SU-DHL-6 (cell line): ENCODE data around the gene CD79A.

Experiments
- H2AFZ ChIP-seq: fragments of 200-600 bp; sonication (generic); 2 replicates; pipeline ENCODE4 v1.6.1; 2014; ENCODE audit warnings: low read depth, mild to moderate bottlenecking, moderate library complexity, mixed read lengths, antibody characterized with exemption, low read length; ENCODE audit not compliant: severe bottlenecking
- H3F3A ChIP-seq: fragments of 200-600 bp; shearing (Covaris generic); 2 replicates; pipeline ENCODE4 v1.6.0; 2016; ENCODE audit warnings: antibody characterized with exemption, mild to moderate bottlenecking; ENCODE audit not compliant: insufficient read depth
- H3K27ac ChIP-seq: fragments of 200-600 bp; sonication (generic); 2 replicates; pipeline ENCODE4 v1.5.1; 2016; ENCODE audit warnings: low read depth, mild to moderate bottlenecking, low read length, moderate library complexity, mixed read lengths
- H3K27me3 ChIP-seq: fragments of 200-600 bp; sonication (generic), shearing (Covaris generic); 2 replicates; pipeline ENCODE4 v1.6.0; 2014; ENCODE audit warnings: mild to moderate bottlenecking, low read length
- H3K36me3 ChIP-seq: fragments of 200-600 bp; sonication (generic); 2 replicates; pipeline ENCODE4 v1.6.1; 2014; ENCODE audit warnings: mild to moderate bottlenecking, low read length, mixed read lengths
- H3K4me2 ChIP-seq: fragments of 300-600, 200-600 bp; shearing (Covaris generic), sonication (generic); 2 replicates; pipeline ENCODE4 v1.6.0; 2014; ENCODE audit warnings: low read length, low read depth, mild to moderate bottlenecking; ENCODE audit not compliant: poor library complexity, severe bottlenecking
- H3K4me3 ChIP-seq: fragments of 200-600 bp; sonication (generic); 2 replicates; pipeline ENCODE4 v1.5.1; 2014; ENCODE audit warnings: antibody characterized with exemption, low read length, mild to moderate bottlenecking, mixed read lengths; ENCODE audit not compliant: insufficient read depth, poor library complexity, severe bottlenecking
- H3K79me2 ChIP-seq: fragments of 200-600 bp; sonication (generic); 2 replicates; pipeline ENCODE4 v1.6.1; 2014; ENCODE audit warnings: mild to moderate bottlenecking, low read length, moderate library complexity; ENCODE audit not compliant: insufficient read depth
- H3K9ac ChIP-seq: fragments of 200-600 bp; sonication (generic); 2 replicates; pipeline ENCODE4 v1.7.0; 2014; ENCODE audit warnings: mild to moderate bottlenecking, low read length
- H3K9me2 ChIP-seq: fragments of 200-600 bp; sonication (generic); replicated peaks from 2 replicates; pipeline ENCODE4 v1.6.1; 2014; ENCODE audit warnings: low read length; ENCODE audit not compliant: insufficient read depth
- H3K9me3 ChIP-seq: fragments of 200-600 bp; sonication (generic); 2 replicates; pipeline ENCODE4 v1.6.1; 2014; ENCODE audit warnings: low read length, mixed read lengths; ENCODE audit not compliant: insufficient read depth
- H4K20me1 ChIP-seq: fragments of 200-600 bp; sonication (generic); 2 replicates; pipeline ENCODE4 v1.6.1; 2014; ENCODE audit warnings: low read depth, mild to moderate bottlenecking, antibody characterized with exemption, low read length, moderate library complexity, mixed read lengths
- EZH2phosphoT487 ChIP-seq: fragments of 200-600 bp; sonication (generic), shearing (Covaris generic); conservative IDR thresholded peaks from 2 replicates; pipeline ENCODE4 v1.6.1; 2018; ENCODE audit warnings: mild to moderate bottlenecking, antibody characterized with exemption, low read length, moderate library complexity, mixed read lengths
- TF ChIP-seq, protein P1 (sequence below): fragments of 200-600 bp; sonication (generic); IDR thresholded peaks from one replicate; pipeline ENCODE4 v1.5.1; 2017; ENCODE audit warnings: antibody characterized with exemption, mild to moderate bottlenecking, low read length, moderate library complexity; ENCODE audit not compliant: insufficient read depth, poor library complexity, severe bottlenecking

The CD79A gene

DNA sequence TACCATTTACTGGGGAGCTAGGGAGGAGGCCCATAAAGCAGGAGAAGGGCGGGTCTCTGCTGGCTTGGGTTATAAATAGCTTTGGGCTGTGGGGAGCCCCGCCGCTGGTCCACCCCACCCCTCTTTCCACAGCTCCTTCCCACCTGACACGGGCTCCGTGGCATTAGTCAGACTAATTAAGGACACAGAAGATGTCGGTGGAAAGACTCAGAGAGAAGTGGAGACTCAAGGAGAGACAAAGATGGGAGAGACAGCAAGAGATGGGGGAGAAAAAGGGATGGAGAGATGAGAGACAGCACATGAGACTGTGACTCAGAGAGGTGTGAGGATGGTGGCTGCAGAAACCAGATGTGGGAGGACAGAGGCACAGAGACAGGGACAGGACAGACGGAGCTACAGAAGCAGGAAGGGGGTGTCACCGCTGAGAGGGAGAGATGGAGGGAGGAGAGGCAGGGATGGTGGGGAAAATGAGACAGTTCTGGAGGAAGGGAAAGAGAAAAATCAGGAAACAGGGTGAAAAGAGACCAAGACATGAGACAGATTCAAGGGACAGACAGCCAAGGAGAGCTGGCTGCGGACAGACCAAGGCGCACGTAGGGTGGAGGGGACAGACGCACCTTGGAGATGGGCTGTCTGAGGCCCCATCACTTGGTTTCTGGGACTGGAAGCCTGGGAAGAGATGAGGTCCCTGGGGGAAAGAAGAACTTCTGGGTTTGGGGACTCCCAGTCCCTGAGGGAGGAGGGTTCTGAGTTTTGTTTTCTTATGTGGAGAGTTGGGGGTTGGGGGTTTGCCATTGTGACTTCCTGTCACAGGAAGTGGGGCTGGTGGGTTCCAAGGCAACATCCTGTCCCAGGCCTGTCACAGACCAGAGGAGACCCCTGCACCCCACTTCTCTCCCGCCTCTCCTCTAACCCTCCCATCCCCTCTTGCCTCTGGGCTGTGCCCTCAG is 10.0 kb downstream of the CD79A start:
- Histone ChIP-seq H3F3A (peaks cover 20% of the 10 kb centered on the region), H3K9me3 (no peaks in the 10 kb centered on the region), H3K9ac (peak overlapping the region; percentile 89), H3K4me2 (peak overlapping the region; percentile 97), H3K79me2 (peaks cover 50% of the 10 kb centered on the region), H3K36me3 (no peaks in the 10 kb centered on the region), H4K20me1 (no peaks in the 10 kb centered on the region), H2AFZ (no peak overlapping the region), H3K4me3 (peak overlapping the region; percentile 25), H3K9me2 (no peaks in the 10 kb centered on the region), H3K27ac (peak overlapping the region; percentile 83), H3K27me3 (no peaks in the 10 kb centered on the region)
- TF ChIP-seq, protein P1, sequence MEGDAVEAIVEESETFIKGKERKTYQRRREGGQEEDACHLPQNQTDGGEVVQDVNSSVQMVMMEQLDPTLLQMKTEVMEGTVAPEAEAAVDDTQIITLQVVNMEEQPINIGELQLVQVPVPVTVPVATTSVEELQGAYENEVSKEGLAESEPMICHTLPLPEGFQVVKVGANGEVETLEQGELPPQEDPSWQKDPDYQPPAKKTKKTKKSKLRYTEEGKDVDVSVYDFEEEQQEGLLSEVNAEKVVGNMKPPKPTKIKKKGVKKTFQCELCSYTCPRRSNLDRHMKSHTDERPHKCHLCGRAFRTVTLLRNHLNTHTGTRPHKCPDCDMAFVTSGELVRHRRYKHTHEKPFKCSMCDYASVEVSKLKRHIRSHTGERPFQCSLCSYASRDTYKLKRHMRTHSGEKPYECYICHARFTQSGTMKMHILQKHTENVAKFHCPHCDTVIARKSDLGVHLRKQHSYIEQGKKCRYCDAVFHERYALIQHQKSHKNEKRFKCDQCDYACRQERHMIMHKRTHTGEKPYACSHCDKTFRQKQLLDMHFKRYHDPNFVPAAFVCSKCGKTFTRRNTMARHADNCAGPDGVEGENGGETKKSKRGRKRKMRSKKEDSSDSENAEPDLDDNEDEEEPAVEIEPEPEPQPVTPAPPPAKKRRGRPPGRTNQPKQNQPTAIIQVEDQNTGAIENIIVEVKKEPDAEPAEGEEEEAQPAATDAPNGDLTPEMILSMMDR = no peak
- TF ChIP-seq EZH2phosphoT487 = no peak

- Histone ChIP-seq H2AFZ (no peak overlapping the region), H3K4me3 (peak overlapping the region; percentile 25)
These were observed 10.8 kb downstream of the CD79A start for GRCh38 chr19:41887711-41888382.

DNA sequence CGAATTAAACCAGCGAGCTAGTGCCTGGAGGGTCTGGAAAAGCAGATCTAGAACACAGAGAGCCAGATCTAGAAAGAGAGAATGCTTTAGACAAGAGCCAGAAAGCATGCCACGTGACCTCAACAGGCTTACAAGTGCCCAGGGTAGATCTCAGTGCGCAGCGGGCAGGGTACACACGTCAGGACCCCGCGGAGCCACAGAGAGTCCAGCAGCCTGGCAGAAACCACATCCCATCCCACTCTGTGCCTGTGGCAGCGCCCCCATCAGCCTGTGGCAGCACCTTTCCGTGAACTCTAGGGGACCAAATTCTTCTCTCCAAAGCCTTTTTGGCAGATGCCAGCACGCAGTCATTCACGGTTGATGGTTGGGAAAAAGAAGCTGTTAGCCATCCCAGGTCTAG is 11.8 kb downstream of the CD79A start:
- no peak for TF ChIP-seq EZH2phosphoT487
- TF ChIP-seq, protein P1 = no peak
- H3K27me3 ChIP-seq = no peaks in the 10 kb centered on the region
- H3K27ac ChIP-seq = no peak overlapping the region
- no peaks in the 10 kb centered on the region for H3K9me3 ChIP-seq
- peaks cover 50% of the 10 kb centered on the region for H3K79me2 ChIP-seq
- no peaks in the 10 kb centered on the region for H3K9me2 ChIP-seq
- no peak overlapping the region for H3K4me3 ChIP-seq
- peaks cover 3% of the 10 kb centered on the region for H3F3A ChIP-seq
- H2AFZ ChIP-seq = no peak overlapping the region
- no peaks in the 10 kb centered on the region for H4K20me1 ChIP-seq
- H3K9ac ChIP-seq = no peak overlapping the region
- H3K4me2 ChIP-seq = no peak overlapping the region
- H3K36me3 ChIP-seq = no peaks in the 10 kb centered on the region

More at GRCh38 chr19:41887711-41888382, 10.8 kb downstream of the CD79A start:
- Histone ChIP-seq H3K27ac (peak overlapping the region; percentile 83), H3K9me2 (no peaks in the 10 kb centered on the region), H3K36me3 (no peaks in the 10 kb centered on the region), H4K20me1 (no peaks in the 10 kb centered on the region), H3F3A (peaks cover 12% of the 10 kb centered on the region), H3K4me2 (peak overlapping the region; percentile 97), H3K9ac (peak overlapping the region; percentile 89), H3K9me3 (no peaks in the 10 kb centered on the region), H3K27me3 (no peaks in the 10 kb centered on the region), H3K79me2 (peaks cover 50% of the 10 kb centered on the region)
- TF ChIP-seq, protein P1 = peak; percentile 69
- TF ChIP-seq EZH2phosphoT487 = no peak
